Central memory CD8-positive, alpha-beta T cell (primary cell): ENCODE data around the gene RAB37.

Source experiments
- ATAC-seq: fragments of 150-1000 bp; cut with Tn5 transposase; replicated peaks from 2 replicates; pipeline ENCODE4 v1.10.0; 2022; ENCODE audit warnings: mild to moderate bottlenecking, moderate FRiP score, moderate number of reproducible peaks; ENCODE audit not compliant: poor library complexity, severe bottlenecking; ENCODE audit errors: extremely low read depth
- DNase-seq, 2 donors: peaks; one replicate each; pipeline ENCODE4 v3.0.0; 2021; ENCODE audit warnings: low spot score in 2 of 2
- H3K27ac Mint-ChIP-seq: one replicate; pipeline ENCODE4 v1.8.0; 2022; ENCODE audit warnings: low read depth, mild to moderate bottlenecking, moderate library complexity, mixed read lengths
- H3K27me3 Mint-ChIP-seq: one replicate; pipeline ENCODE4 v1.8.0; 2022; ENCODE audit warnings: mixed read lengths
- H3K36me3 Mint-ChIP-seq: one replicate; pipeline ENCODE4 v1.8.0; 2022; ENCODE audit warnings: mild to moderate bottlenecking, moderate library complexity, mixed read lengths; ENCODE audit not compliant: insufficient read depth
- H3K4me1 Mint-ChIP-seq: one replicate; pipeline ENCODE4 v1.8.0; 2022; ENCODE audit warnings: mixed read lengths
- H3K4me3 Mint-ChIP-seq: one replicate; pipeline ENCODE4 v1.8.0; 2022; ENCODE audit warnings: mild to moderate bottlenecking, moderate library complexity, mixed read lengths
- H3K9me3 Mint-ChIP-seq: one replicate; pipeline ENCODE4 v1.8.0; 2022; ENCODE audit warnings: mixed read lengths

Gene RAB37

GRCh38 chr17:74780443-74781238 is 43.6 kb downstream of the RAB37 start:
- peak overlapping the region; percentile 64 for H3K4me3 Mint-ChIP-seq
- ATAC-seq (peak; percentile 31), DNase-seq (peak in 1 of 2 donors; percentile 29)

DNA sequence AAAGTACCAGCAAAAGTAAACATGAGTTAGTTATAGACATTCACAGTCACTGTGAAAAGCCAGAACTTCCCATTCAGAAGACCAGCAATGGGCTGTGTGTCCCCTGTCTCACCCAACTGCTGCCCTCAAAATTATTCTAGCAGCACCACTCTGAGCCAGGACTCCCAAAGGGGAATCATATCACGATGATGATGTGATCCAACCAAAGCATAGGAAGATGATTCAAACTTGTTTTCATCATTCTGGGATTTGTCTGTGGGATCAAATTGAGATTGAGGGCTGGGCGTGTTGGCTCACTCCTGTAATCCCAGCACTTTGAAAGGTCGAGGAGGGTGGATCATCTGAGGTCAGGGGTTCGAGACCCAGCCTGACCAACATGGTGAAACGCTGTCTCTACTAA is 45.5 kb downstream of the RAB37 start:
- no peak overlapping the region for H3K4me3 Mint-ChIP-seq
- H3K27ac Mint-ChIP-seq, result no peak overlapping the region
- DNase-seq (no peak), ATAC-seq (no peak)
- H3K9me3 Mint-ChIP-seq, result no peaks in the 10 kb centered on the region
- H3K4me1 Mint-ChIP-seq, result peaks cover 57% of the 10 kb centered on the region
- peaks cover 18% of the 10 kb centered on the region for H3K36me3 Mint-ChIP-seq
- no peaks in the 10 kb centered on the region for H3K27me3 Mint-ChIP-seq

More at GRCh38 chr17:74780443-74781238, 43.6 kb downstream of the RAB37 start:
- H3K9me3 Mint-ChIP-seq, result no peaks in the 10 kb centered on the region
- H3K27me3 Mint-ChIP-seq, result no peaks in the 10 kb centered on the region
- H3K27ac Mint-ChIP-seq, result peak overlapping the region; percentile 73
- peaks cover 23% of the 10 kb centered on the region for H3K36me3 Mint-ChIP-seq
- H3K4me1 Mint-ChIP-seq, result peaks cover 76% of the 10 kb centered on the region

GRCh38 chr17:74784125-74784810 is 47.2 kb downstream of the RAB37 start:
- no peaks in the 10 kb centered on the region for H3K9me3 Mint-ChIP-seq
- DNase-seq, result no peak
- H3K27ac Mint-ChIP-seq, result peak overlapping the region; percentile 47
- ATAC-seq, result no peak
- H3K4me3 Mint-ChIP-seq, result no peak overlapping the region
- peaks cover 53% of the 10 kb centered on the region for H3K4me1 Mint-ChIP-seq
- peaks cover 25% of the 10 kb centered on the region for H3K36me3 Mint-ChIP-seq
- H3K27me3 Mint-ChIP-seq, result no peaks in the 10 kb centered on the region

- ATAC-seq (no peak), DNase-seq (no peak)
- no peaks in the 10 kb centered on the region for H3K27me3 Mint-ChIP-seq
- H3K27ac Mint-ChIP-seq, result no peak overlapping the region
- H3K4me3 Mint-ChIP-seq, result no peak overlapping the region
- H3K4me1 Mint-ChIP-seq, result peaks cover 47% of the 10 kb centered on the region
- H3K36me3 Mint-ChIP-seq, result peaks cover 26% of the 10 kb centered on the region
- no peaks in the 10 kb centered on the region for H3K9me3 Mint-ChIP-seq
Observed at GRCh38 chr17:74785096-74785980, 48.3 kb downstream of the RAB37 start.

GRCh38 chr17:74785981-74786360 is 48.9 kb downstream of the RAB37 start:
- Mint-ChIP-seq H3K36me3 (peaks cover 28% of the 10 kb centered on the region), H3K27ac (no peak overlapping the region), H3K27me3 (no peaks in the 10 kb centered on the region), H3K9me3 (no peaks in the 10 kb centered on the region), H3K4me1 (peaks cover 47% of the 10 kb centered on the region), H3K4me3 (no peak overlapping the region)
- ATAC-seq, result no peak
- DNase-seq, result no peak

GRCh38 chr17:74786431-74787055 is 49.5 kb downstream of the RAB37 start:
- Mint-ChIP-seq H3K27me3 (no peaks in the 10 kb centered on the region), H3K4me3 (no peak overlapping the region), H3K4me1 (peaks cover 46% of the 10 kb centered on the region), H3K27ac (no peak overlapping the region), H3K9me3 (no peaks in the 10 kb centered on the region), H3K36me3 (peaks cover 28% of the 10 kb centered on the region)
- no peak for ATAC-seq
- no peak for DNase-seq

GRCh38 chr17:74790161-74791058 is 53.4 kb downstream of the RAB37 start:
- no peaks in the 10 kb centered on the region for H3K27me3 Mint-ChIP-seq
- H3K4me1 Mint-ChIP-seq, result peaks cover 24% of the 10 kb centered on the region
- peaks cover 29% of the 10 kb centered on the region for H3K36me3 Mint-ChIP-seq
- H3K4me3 Mint-ChIP-seq, result no peak overlapping the region
- H3K27ac Mint-ChIP-seq, result no peak overlapping the region
- no peak for ATAC-seq
- H3K9me3 Mint-ChIP-seq, result no peaks in the 10 kb centered on the region
- no peak for DNase-seq

DNA sequence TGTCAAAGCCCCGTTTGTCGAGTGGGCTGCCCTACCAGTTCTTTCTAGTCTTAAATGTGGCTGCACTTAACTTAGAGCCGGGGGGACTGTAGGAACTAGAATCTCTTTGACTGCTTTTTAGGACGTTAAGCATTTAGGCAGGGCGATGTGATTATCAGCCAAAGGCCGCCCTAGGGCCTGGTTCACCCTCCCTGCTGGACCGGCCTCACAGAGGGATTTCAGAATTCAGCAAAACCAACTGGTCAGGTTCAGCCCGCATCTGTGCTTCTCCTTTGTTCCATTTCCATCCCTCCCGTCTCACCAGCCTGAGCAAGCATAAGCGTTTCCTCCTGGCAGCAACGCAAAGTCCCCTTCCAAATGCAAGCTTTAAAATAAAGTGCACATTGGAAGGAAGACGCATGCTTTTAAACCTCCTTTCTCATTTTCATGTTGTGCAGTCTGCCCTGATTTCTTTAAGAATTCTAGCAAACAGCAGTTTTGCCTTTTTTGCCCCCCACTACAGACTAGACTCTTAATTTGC is 55.6 kb downstream of the RAB37 start:
- H3K27ac Mint-ChIP-seq, result no peak overlapping the region
- H3K4me1 Mint-ChIP-seq, result peaks cover 24% of the 10 kb centered on the region
- H3K9me3 Mint-ChIP-seq, result no peaks in the 10 kb centered on the region
- peaks cover 30% of the 10 kb centered on the region for H3K36me3 Mint-ChIP-seq
- no peak overlapping the region for H3K4me3 Mint-ChIP-seq
- no peaks in the 10 kb centered on the region for H3K27me3 Mint-ChIP-seq
- DNase-seq (no peak), ATAC-seq (no peak)

- Mint-ChIP-seq H3K4me3 (no peak overlapping the region), H3K27me3 (no peaks in the 10 kb centered on the region), H3K36me3 (peaks cover 22% of the 10 kb centered on the region), H3K27ac (no peak overlapping the region), H3K9me3 (no peaks in the 10 kb centered on the region), H3K4me1 (peaks cover 12% of the 10 kb centered on the region)
- DNase-seq (no peak), ATAC-seq (no peak)
Observed at GRCh38 chr17:74795327-74796020, 58.4 kb downstream of the RAB37 start.

DNA sequence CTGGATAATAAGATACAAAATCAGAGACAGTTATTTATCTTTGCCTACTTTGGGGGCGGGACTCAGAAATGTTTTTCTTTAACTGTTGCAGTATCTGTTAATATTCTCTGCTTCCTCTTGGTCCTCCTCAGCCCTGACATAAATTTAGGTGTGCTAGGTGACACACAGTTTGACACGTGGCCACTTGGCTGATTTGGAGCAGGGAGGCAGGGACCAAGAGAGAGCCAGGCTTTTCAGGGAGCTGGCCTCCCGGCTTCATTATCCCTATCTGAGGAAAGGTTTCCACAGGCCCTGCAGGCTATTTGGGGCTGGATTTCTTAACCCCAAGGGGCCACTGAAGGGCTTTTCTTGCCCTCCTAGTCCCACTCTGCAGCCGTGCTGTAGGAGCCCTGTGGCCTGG is 59.2 kb downstream of the RAB37 start:
- H3K27me3 Mint-ChIP-seq, result no peaks in the 10 kb centered on the region
- DNase-seq, result no peak
- H3K9me3 Mint-ChIP-seq, result no peaks in the 10 kb centered on the region
- peaks cover 18% of the 10 kb centered on the region for H3K36me3 Mint-ChIP-seq
- ATAC-seq, result no peak
- H3K4me3 Mint-ChIP-seq, result no peak overlapping the region
- no peak overlapping the region for H3K27ac Mint-ChIP-seq
- peaks cover 6% of the 10 kb centered on the region for H3K4me1 Mint-ChIP-seq

DNA sequence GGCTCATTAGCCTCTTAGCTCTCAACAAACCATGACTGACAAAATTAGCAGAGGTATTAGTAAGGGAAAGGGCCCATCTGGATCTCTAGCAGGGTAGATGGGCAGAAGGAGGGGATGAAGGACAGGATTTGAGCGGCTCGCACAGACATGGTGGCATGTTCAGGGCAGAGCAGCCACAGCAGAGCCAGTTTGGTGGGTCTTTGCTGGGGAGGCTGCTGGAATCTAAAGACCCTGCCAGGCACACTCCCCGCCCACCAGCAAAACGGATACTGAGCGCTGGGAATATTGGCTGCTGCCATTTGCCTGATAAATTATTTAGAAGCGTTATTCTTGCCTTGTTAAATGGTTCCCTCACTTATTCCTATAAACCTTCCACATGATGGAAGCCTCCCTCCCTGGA is 59.8 kb downstream of the RAB37 start:
- Mint-ChIP-seq H3K4me3 (no peak overlapping the region), H3K27me3 (no peaks in the 10 kb centered on the region), H3K27ac (no peak overlapping the region), H3K36me3 (peaks cover 18% of the 10 kb centered on the region), H3K9me3 (no peaks in the 10 kb centered on the region), H3K4me1 (no peaks in the 10 kb centered on the region)
- DNase-seq (no peak), ATAC-seq (no peak)
